Activated CD4-positive, alpha-beta memory T cell treated with anti-CD3 and anti-CD28 coated beads, Interleukin-2, amount 10 ng/mL, durations not matched to agents 7 days and 5 days (primary cell): ENCODE results near the gene CYP27A1. TPM values are rescaled to one million over a fixed set of nuclear protein-coding genes. Genes with fewer than 3 reads are reported as not detected.

Experiments used
- CTCF ChIA-PET: fragments of 350-600 bp; sonication (Branson Sonifier 250); formaldehyde crosslinking; loops from one replicate; lab custom pipeline; 2021; ENCODE audit warnings: antibody characterized with exemption, inconsistent platforms; lab: Charles Lee
- POLR2A ChIA-PET: fragments of 350-600 bp; sonication (Branson Sonifier 250); formaldehyde crosslinking; loops from one replicate; lab custom pipeline; 2021; ENCODE audit warnings: antibody characterized with exemption; lab: Charles Lee
- DNase-seq: peaks from one replicate; pipeline ENCODE4 v3.0.0-alpha.2; 2020
- H3K27ac Mint-ChIP-seq: one replicate; pipeline ENCODE4 v1.8.0; 2021; ENCODE audit warnings: mild to moderate bottlenecking, mixed read lengths
- H3K27me3 Mint-ChIP-seq: one replicate; pipeline ENCODE4 v1.8.0; 2021; ENCODE audit warnings: mixed read lengths
- H3K36me3 Mint-ChIP-seq: one replicate; pipeline ENCODE4 v1.8.0; 2021; ENCODE audit warnings: low read depth, mixed read lengths
- H3K4me1 Mint-ChIP-seq: one replicate; pipeline ENCODE4 v1.8.0; 2021; ENCODE audit warnings: mixed read lengths
- H3K4me3 Mint-ChIP-seq: one replicate; pipeline ENCODE4 v1.8.0; 2021; ENCODE audit warnings: mild to moderate bottlenecking, mixed read lengths
- H3K9me3 Mint-ChIP-seq: one replicate; pipeline ENCODE4 v1.8.0; 2021; ENCODE audit warnings: mixed read lengths
- total RNA-seq, 2 experiments: library from RNA; stranded (reverse); gene quantifications; one replicate each; pipeline ENCODE4 v1.2.3, GENCODE V29; 2021

The CYP27A1 gene
- total RNA-seq, result not detected

GRCh38 chr2:218781691-218782527, at the start of gene CYP27A1:
Gene CYP27A1, plus strand, starts transcription at chr2:218782147. Its CDS starts 36 bp downstream, at chr2:218782183.
- no peak for DNase-seq
- Mint-ChIP-seq H3K4me3 (no peak within 1 kb of the TSS), H3K27me3 (peaks cover 45% of the 10 kb centered on the region), H3K36me3 (peaks cover 7% of the 10 kb centered on the region), H3K9me3 (peaks cover 8% of the 10 kb centered on the region), H3K27ac (no peak within 1 kb of the TSS), H3K4me1 (peaks cover 2% of the 10 kb centered on the region)
- CTCF ChIA-PET, result no interaction called here
- POLR2A ChIA-PET, result no interaction called here

GRCh38 chr2:218732761-218733158, 49.2 kb upstream of the CYP27A1 start:
- no peak for DNase-seq
- H3K27me3 Mint-ChIP-seq, result no peaks in the 10 kb centered on the region
- ChIA-PET CTCF (interaction anchor here (1.0 to 7.1 kb wide), 3 partner anchors 10 to 116 kb away, joined by 4 to 74 read pairs (median 8); partner anchors contain the start of gene TTLL4), POLR2A (interaction anchor here (1.7 kb wide), 1 partner anchor 22 kb away, joined by 7 read pairs; the partner anchor contains the start of gene TTLL4)
- no peak overlapping the region for H3K4me3 Mint-ChIP-seq
- H3K27ac Mint-ChIP-seq, result no peak overlapping the region
- H3K9me3 Mint-ChIP-seq, result peaks cover 1% of the 10 kb centered on the region
- peaks cover 26% of the 10 kb centered on the region for H3K4me1 Mint-ChIP-seq
- peaks cover 13% of the 10 kb centered on the region for H3K36me3 Mint-ChIP-seq

- Mint-ChIP-seq H3K27ac (no peak overlapping the region), H3K9me3 (no peaks in the 10 kb centered on the region), H3K4me1 (peaks cover 26% of the 10 kb centered on the region), H3K4me3 (no peak overlapping the region), H3K36me3 (peaks cover 17% of the 10 kb centered on the region), H3K27me3 (no peaks in the 10 kb centered on the region)
- POLR2A ChIA-PET, result no interaction called here
- DNase-seq, result peak; percentile 34
- CTCF ChIA-PET, result interaction anchor here (0.9 to 1.5 kb wide), 3 partner anchors 11 to 247 kb away, joined by 3 to 8 read pairs (median 4); partner anchors contain the start of gene TTLL4
Measured at GRCh38 chr2:218733171-218734021, 48.6 kb upstream of the CYP27A1 start.

GRCh38 chr2:218734190-218734975, 47.6 kb upstream of the CYP27A1 start:
- Mint-ChIP-seq H3K4me3 (no peak overlapping the region), H3K27me3 (no peaks in the 10 kb centered on the region), H3K9me3 (no peaks in the 10 kb centered on the region), H3K27ac (no peak overlapping the region), H3K4me1 (peaks cover 26% of the 10 kb centered on the region), H3K36me3 (peaks cover 22% of the 10 kb centered on the region)
- ChIA-PET POLR2A (no interaction called here), CTCF (interaction anchor here (0.9 kb wide), 1 partner anchor 246 kb away, joined by 3 read pairs; no protein-coding TSS in a partner anchor)
- DNase-seq, result no peak

GRCh38 chr2:218736531-218736930, 45.4 kb upstream of the CYP27A1 start:
- Mint-ChIP-seq H3K4me1 (peaks cover 25% of the 10 kb centered on the region), H3K27ac (no peak overlapping the region), H3K4me3 (no peak overlapping the region), H3K27me3 (no peaks in the 10 kb centered on the region), H3K9me3 (no peaks in the 10 kb centered on the region), H3K36me3 (peaks cover 29% of the 10 kb centered on the region)
- ChIA-PET CTCF (interaction anchor here (0.7 to 1.2 kb wide), 4 partner anchors 9 to 612 kb away, joined by 3 read pairs; no protein-coding TSS in a partner anchor), POLR2A (no interaction called here)
- no peak for DNase-seq

GRCh38 chr2:218743068-218743467, 38.9 kb upstream of the CYP27A1 start:
- Mint-ChIP-seq H3K27ac (no peak overlapping the region), H3K27me3 (no peaks in the 10 kb centered on the region), H3K36me3 (peaks cover 48% of the 10 kb centered on the region), H3K4me1 (peaks cover 16% of the 10 kb centered on the region), H3K9me3 (no peaks in the 10 kb centered on the region), H3K4me3 (no peak overlapping the region)
- CTCF ChIA-PET, result interaction anchor here (0.7 kb wide), 2 partner anchors 33 to 105 kb away, joined by 3 read pairs; no protein-coding TSS in a partner anchor
- no peak for DNase-seq
- POLR2A ChIA-PET, result no interaction called here

DNA sequence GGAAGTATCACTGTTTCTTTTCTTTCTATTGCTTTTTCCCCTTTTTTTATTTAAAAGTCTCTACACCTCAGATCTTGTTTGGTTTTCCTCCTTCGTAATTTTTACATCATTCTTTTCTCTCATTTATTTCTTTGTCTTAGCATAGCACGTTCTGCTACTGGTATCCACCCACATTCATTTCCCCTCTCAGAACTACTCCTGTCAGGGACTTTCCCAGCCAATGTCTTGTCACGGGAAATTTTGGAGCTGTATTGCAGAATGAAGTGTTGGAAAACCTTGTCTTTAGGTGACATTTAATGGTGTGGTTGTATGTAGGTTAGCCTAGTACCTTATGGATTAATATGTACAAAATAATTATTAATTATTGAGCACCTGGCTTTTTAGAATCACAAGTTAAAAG, 37.3 kb upstream of the CYP27A1 start:
- peaks cover 46% of the 10 kb centered on the region for H3K36me3 Mint-ChIP-seq
- H3K27ac Mint-ChIP-seq, result no peak overlapping the region
- ChIA-PET CTCF (no interaction called here), POLR2A (no interaction called here)
- DNase-seq, result no peak
- H3K9me3 Mint-ChIP-seq, result no peaks in the 10 kb centered on the region
- H3K27me3 Mint-ChIP-seq, result no peaks in the 10 kb centered on the region
- no peak overlapping the region for H3K4me3 Mint-ChIP-seq
- H3K4me1 Mint-ChIP-seq, result peaks cover 16% of the 10 kb centered on the region

GRCh38 chr2:218745160-218745558, 36.8 kb upstream of the CYP27A1 start:
- Mint-ChIP-seq H3K27ac (no peak overlapping the region), H3K9me3 (no peaks in the 10 kb centered on the region), H3K4me1 (peaks cover 16% of the 10 kb centered on the region), H3K36me3 (peaks cover 48% of the 10 kb centered on the region), H3K27me3 (no peaks in the 10 kb centered on the region), H3K4me3 (no peak overlapping the region)
- POLR2A ChIA-PET, result no interaction called here
- CTCF ChIA-PET, result interaction anchor here (1.2 kb wide), 1 partner anchor 18 kb away, joined by 3 read pairs; no protein-coding TSS in a partner anchor
- DNase-seq, result no peak

DNA sequence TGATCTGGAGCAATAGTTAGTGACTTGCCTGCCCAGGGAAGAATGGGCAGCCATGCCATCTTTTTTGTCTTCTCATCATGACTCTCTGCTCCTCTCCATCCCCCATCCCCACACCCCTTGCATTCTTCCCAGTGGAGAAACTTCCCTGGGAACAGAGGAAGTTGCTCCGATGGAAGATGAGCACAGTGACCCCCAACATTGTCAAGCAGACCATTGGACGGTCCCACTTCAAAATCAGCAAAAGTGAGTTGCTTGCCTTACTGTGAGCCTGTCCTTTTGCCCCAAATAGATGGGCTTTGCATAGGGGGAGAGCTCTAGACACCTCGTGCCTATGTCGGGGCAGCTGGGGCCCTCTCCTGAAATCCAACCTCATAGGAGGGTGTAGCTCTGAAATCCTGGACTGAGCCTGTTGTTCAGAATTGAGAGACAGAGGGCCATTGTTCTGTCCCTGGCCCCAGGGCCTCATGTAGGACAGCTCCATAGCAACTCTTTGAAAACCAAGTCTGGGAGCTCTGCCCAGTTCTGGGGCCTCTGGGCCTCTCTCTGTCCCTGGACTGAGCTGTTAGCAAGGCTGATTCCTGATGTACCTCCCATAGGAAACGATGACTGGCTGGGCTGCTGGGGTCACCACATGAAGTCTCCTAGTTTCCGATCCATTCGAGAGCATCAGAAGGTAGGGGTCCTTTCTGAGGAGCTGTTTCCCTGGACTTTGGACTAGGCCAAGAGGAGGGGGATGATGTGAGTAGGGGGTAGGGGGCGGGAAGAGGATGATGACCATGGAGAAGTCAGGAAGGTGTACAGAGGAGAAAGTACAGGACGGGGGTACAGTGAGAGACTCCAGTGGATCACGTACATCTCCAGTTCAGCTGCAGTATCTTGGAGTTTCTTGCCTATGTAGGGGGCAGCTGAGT, 36.1 kb upstream of the CYP27A1 start:
- Mint-ChIP-seq H3K36me3 (peaks cover 50% of the 10 kb centered on the region), H3K9me3 (no peaks in the 10 kb centered on the region), H3K27me3 (no peaks in the 10 kb centered on the region), H3K4me1 (peaks cover 16% of the 10 kb centered on the region), H3K4me3 (no peak overlapping the region), H3K27ac (no peak overlapping the region)
- no peak for DNase-seq
- CTCF ChIA-PET, result interaction anchor here (1.2 kb wide), 1 partner anchor 19 kb away, joined by 3 read pairs; no protein-coding TSS in a partner anchor
- POLR2A ChIA-PET, result interaction anchor here (1.3 kb wide), 1 partner anchor 12 kb away, joined by 3 read pairs; no protein-coding TSS in a partner anchor

DNA sequence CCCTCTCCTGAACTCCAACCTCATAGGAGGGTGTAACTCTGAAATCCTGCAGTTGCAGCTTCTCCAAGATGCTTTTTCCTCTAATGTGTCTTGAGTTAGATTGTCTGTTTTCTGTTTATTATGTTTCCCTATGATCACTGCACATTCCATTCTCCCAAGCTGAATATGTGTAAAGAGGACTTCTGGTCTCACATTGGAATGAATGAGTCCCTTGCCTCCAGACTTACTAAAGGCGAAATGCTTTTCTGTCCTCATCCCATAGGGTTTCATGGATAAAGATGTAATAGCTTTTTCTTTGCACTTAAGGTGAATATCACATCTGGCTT, 35.5 kb upstream of the CYP27A1 start:
- ChIA-PET POLR2A (interaction anchor here (1.3 kb wide), 1 partner anchor 11 kb away, joined by 3 read pairs; no protein-coding TSS in a partner anchor), CTCF (interaction anchor here (1.2 kb wide), 1 partner anchor 19 kb away, joined by 3 read pairs; no protein-coding TSS in a partner anchor)
- H3K36me3 Mint-ChIP-seq, result peaks cover 50% of the 10 kb centered on the region
- no peaks in the 10 kb centered on the region for H3K9me3 Mint-ChIP-seq
- DNase-seq, result no peak
- no peaks in the 10 kb centered on the region for H3K27me3 Mint-ChIP-seq
- H3K4me1 Mint-ChIP-seq, result peaks cover 16% of the 10 kb centered on the region
- no peak overlapping the region for H3K27ac Mint-ChIP-seq
- no peak overlapping the region for H3K4me3 Mint-ChIP-seq

DNA sequence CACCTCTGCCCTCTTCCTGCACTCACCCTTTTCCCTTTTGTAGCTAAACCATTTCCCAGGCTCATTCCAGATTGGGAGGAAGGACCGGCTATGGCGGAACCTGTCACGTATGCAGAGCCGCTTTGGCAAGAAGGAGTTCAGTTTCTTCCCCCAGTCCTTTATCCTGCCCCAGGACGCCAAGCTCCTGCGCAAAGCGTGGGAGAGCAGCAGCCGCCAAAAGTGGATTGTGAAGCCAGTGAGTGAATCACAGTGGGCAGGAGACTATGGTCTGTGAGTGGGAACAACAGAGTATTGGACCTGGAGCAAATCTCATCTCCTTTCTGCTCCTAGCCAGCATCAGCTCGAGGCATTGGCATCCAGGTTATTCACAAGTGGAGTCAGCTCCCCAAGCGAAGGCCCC, 35.0 kb upstream of the CYP27A1 start:
- Mint-ChIP-seq H3K9me3 (no peaks in the 10 kb centered on the region), H3K27me3 (no peaks in the 10 kb centered on the region), H3K4me1 (peaks cover 16% of the 10 kb centered on the region), H3K36me3 (peaks cover 52% of the 10 kb centered on the region), H3K4me3 (no peak overlapping the region), H3K27ac (no peak overlapping the region)
- ChIA-PET CTCF (no interaction called here), POLR2A (interaction anchor here (1.3 kb wide), 1 partner anchor 11 kb away, joined by 3 read pairs; no protein-coding TSS in a partner anchor)
- no peak for DNase-seq
